Measurements from ENCODE around the gene B3GNT9.

Gene B3GNT9

GRCh38 chr16:67120025-67120424 is 30.8 kb downstream of the B3GNT9 start:
- DNase-seq (ENCODE audit: low read depth, low spot score), result no peak
- no peak overlapping the region for H3K27ac ChIP-seq

- H3K27ac ChIP-seq, result no peak overlapping the region
- no peak for DNase-seq (ENCODE audit: low read depth, low spot score)
These were observed 33.1 kb downstream of the B3GNT9 start for GRCh38 chr16:67117716-67118115.

GRCh38 chr16:67116388-67117311 is 34.1 kb downstream of the B3GNT9 start:
- DNase-seq (ENCODE audit: low read depth, low spot score), result no peak
- no peak overlapping the region for H3K27ac ChIP-seq

- DNase-seq (ENCODE audit: low read depth, low spot score), result peak; percentile 66
- H3K27ac ChIP-seq, result no peak overlapping the region
These were observed 35.2 kb downstream of the B3GNT9 start for GRCh38 chr16:67115639-67116038.

GRCh38 chr16:67114793-67115192 is 36.0 kb downstream of the B3GNT9 start:
- no peak overlapping the region for H3K27ac ChIP-seq

GRCh38 chr16:67112591-67113399 is 38.0 kb downstream of the B3GNT9 start:
- DNase-seq (ENCODE audit: low read depth, low spot score), result no peak
- H3K27ac ChIP-seq, result peak overlapping the region; percentile 29

More at GRCh38 chr16:67114793-67115192, 36.0 kb downstream of the B3GNT9 start:
- DNase-seq (ENCODE audit: low read depth, low spot score), result no peak

- H3K27ac ChIP-seq, result no peak overlapping the region
- no peak for DNase-seq (ENCODE audit: low read depth, low spot score)
These were observed 38.8 kb downstream of the B3GNT9 start for GRCh38 chr16:67111951-67112444.

- peak within 1 kb of the TSS; percentile 41 for H3K27ac ChIP-seq
- peak; percentile 55 for DNase-seq (ENCODE audit: low read depth, low spot score)
These were observed 41.2 kb downstream of the B3GNT9 start, which contains the start of gene PHAF1 for GRCh38 chr16:67109407-67110135. Gene PHAF1 (plus strand): TSS chr16:67109941. CDS start chr16:67110176, 235 bp downstream.

GRCh38 chr16:67108931-67109406 is 41.8 kb downstream of the B3GNT9 start:
- peak overlapping the region; percentile 41 for H3K27ac ChIP-seq
- DNase-seq (ENCODE audit: low read depth, low spot score), result no peak

- DNase-seq (ENCODE audit: low read depth, low spot score), result no peak
- H3K27ac ChIP-seq, result no peak overlapping the region
These were observed 42.3 kb downstream of the B3GNT9 start for GRCh38 chr16:67108489-67108888.

GRCh38 chr16:67105881-67106280 is 44.9 kb downstream of the B3GNT9 start:
- peak overlapping the region; percentile 40 for H3K27ac ChIP-seq
- no peak for DNase-seq (ENCODE audit: low read depth, low spot score)

GRCh38 chr16:67105246-67105645 is 45.6 kb downstream of the B3GNT9 start:
- H3K27ac ChIP-seq, result peak overlapping the region; percentile 40
- no peak for DNase-seq (ENCODE audit: low read depth, low spot score)

GRCh38 chr16:67104845-67105244 is 46.0 kb downstream of the B3GNT9 start:
- peak overlapping the region; percentile 40 for H3K27ac ChIP-seq
- DNase-seq (ENCODE audit: low read depth, low spot score), result peak; percentile 49

GRCh38 chr16:67104061-67104460 is 46.7 kb downstream of the B3GNT9 start:
- no peak overlapping the region for H3K27ac ChIP-seq

GRCh38 chr16:67101311-67102082 is 49.3 kb downstream of the B3GNT9 start:
- no peak for DNase-seq (ENCODE audit: low read depth, low spot score)
- no peak overlapping the region for H3K27ac ChIP-seq

More at GRCh38 chr16:67104061-67104460, 46.7 kb downstream of the B3GNT9 start:
- no peak for DNase-seq (ENCODE audit: low read depth, low spot score)

- H3K27ac ChIP-seq, result no peak overlapping the region
- no peak for DNase-seq (ENCODE audit: low read depth, low spot score)
These were observed 50.1 kb downstream of the B3GNT9 start for GRCh38 chr16:67100569-67101310.

- no peak for DNase-seq (ENCODE audit: low read depth, low spot score)
- no peak overlapping the region for H3K27ac ChIP-seq
These were observed 52.2 kb downstream of the B3GNT9 start for GRCh38 chr16:67098599-67098998.

Measured in epithelial cell of prostate (primary cell).